HG03196 (cell line): ENCODE data around the gene GRAP.

Experiments
- ATAC-seq: cut with Tn5 transposase; IDR thresholded peaks from one replicate; pipeline ENCODE4 v1.9.1; 2021; ENCODE audit not compliant: unreplicated experiment

GRAP gene

DNA sequence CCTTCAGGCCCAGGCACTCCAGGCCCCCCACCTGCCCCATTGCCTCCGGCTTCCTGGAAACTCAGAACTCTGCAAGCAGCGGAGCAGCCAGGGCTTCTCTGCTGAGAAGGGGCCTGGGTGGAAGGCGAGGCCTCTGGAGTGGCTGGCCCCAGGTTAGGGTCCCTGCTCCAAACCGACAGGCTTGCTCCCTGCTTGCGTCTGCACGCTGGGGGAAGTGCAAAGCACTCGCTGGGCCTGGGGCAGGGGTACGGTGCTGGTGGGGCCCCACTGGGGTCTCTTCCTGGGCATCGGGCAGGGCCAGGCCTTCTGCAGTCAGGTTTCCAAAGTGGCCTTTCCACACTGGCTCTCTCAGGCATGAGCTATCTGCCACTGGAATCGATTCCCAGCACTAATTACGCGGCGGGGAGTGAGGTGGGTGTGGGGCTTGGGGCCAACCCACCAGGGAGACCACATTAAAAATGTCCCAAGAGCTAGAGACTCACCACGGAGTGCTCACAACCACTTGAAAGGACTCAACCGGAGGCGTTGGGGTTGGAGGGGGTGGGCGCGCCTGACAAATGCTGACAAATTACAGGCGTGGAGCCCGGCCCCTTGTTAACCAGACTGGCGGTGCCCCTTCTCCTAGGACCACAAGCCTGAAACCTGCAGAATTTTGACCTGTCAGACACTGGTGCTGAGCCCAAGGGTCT is 60.1 kb downstream of the GRAP start:
- ATAC-seq = no peak

GRCh38 chr17:18985475-18985874 is 61.3 kb downstream of the GRAP start:
- ATAC-seq = no peak

- ATAC-seq = no peak
These were observed 62.3 kb downstream of the GRAP start for GRCh38 chr17:18984273-18985114.

- ATAC-seq = no peak
These were observed 64.9 kb downstream of the GRAP start for GRCh38 chr17:18981642-18982424.

GRCh38 chr17:18981335-18981641 is 65.5 kb downstream of the GRAP start:
- no peak for ATAC-seq

DNA sequence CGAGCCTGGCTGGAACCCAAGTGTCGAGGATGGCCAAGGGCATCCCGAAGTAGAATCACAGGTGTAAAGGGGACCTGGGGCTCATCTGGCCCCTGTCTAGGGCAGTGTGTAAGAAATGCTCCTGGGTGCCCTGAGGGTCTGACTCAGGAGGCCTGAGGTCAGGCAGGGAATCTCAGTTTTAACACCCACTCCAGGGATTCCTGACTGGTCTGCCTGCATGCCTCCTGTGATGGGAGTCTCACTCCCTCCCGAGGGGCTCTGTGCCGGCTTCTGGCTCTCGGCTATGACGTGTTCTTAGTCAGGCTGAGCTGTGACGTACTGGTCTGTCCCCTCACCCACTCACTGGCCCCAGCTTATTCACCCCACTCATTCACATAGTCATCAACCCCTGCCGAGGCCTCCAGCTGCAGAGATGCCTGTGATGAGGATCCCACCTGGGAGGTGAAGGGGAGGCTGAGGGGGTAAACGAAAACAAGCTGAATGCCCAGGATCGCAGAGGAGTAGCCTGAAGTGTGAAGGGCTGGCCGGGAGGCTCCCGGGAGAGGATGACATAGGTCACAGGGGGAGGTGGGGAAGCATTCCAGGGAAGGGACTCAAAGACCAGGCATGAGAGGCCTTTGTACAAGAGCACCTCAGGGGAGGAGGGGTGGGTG is 65.9 kb downstream of the GRAP start:
- ATAC-seq = no peak

- ATAC-seq = no peak
These were observed 68.1 kb downstream of the GRAP start for GRCh38 chr17:18978655-18979054.

DNA sequence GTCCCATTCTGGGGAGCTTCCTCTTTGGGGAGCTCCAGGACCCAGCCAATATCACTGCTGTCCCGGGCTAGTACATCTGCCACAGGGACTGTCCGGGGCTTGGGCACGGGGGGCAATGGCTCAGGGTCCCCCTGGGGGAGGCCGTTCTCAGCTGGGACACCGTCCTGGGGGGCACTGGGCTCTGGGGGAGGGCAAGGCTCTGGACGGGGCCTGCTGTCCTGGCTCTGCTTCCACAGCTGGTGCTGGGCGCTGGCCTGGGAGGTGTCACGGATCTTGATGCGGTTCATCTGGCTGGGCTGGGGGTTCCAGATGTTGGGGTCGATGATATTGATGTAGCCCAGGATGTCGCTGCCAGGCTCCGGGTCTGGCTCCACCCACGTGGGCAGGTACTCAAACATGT is 68.7 kb downstream of the GRAP start:
- ATAC-seq = no peak

- ATAC-seq = no peak
These were observed 69.1 kb downstream of the GRAP start for GRCh38 chr17:18977646-18978045.

GRCh38 chr17:18977021-18977420 is 69.7 kb downstream of the GRAP start:
- ATAC-seq = no peak

- no peak for ATAC-seq
These were observed 70.6 kb downstream of the GRAP start for GRCh38 chr17:18976201-18976600.

DNA sequence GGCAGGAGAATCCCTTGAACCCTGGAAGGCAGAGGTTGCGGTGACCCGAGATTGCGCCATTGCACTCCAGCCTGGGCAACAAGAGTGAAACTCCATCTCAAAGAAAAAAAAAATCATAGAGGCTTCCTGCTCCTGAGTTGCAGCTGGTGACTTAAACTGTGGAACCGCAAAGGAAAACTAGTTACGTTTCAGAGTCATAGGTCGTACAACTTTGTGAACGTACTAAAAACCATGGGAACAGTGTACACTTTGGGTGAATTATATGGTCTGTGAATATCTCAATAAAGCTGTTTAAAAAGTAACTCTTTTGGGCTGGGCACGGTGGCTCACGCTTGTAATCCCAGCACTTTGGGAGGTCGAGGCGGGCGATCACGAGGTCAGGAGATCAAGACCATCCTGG is 71.2 kb downstream of the GRAP start:
- no peak for ATAC-seq

GRCh38 chr17:18974407-18975149 is 72.2 kb downstream of the GRAP start:
- no peak for ATAC-seq

- no peak for ATAC-seq
These were observed 75.0 kb downstream of the GRAP start for GRCh38 chr17:18971801-18972200.
